ENCODE measurements around the gene HARBI1. TPM values are rescaled to one million over a fixed set of nuclear protein-coding genes. Genes with fewer than 3 reads are reported as not detected.

The HARBI1 gene
- polyA plus RNA-seq, 1 of the 3 experiments (the other 2 are of a cell fraction) = 2.4 TPM

DNA sequence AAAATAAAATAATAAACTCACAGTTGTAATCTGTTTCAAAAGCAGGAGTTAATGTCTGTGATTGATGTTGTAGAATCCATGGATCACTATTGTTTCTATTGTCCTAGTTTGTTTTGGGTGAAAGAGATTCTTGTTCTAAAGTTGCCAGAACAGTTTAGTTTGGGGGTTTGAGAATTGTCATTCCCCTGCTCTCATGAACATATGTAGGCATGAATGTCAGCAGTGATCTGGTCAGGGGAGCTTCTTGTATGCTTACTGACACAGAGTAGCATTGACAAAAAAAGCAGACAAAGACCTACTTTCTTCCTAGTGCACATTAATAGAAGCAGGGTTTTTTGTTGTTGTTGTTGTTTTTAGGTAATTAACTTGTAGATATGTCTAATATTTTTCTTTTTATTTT lies 44.8 kb upstream of the HARBI1 start:
- no peak overlapping the region for H3K9ac ChIP-seq
- ChIA-PET CTCF (no interaction called here), POLR2A (interaction anchor here (0.6 kb wide), 1 partner anchor 18 kb away, joined by 3 read pairs; no protein-coding TSS in a partner anchor)
- no peak overlapping the region for H3K4me2 ChIP-seq
- H3K27me3 ChIP-seq (ENCODE audit: insufficient read depth) = no peaks in the 10 kb centered on the region
- H3K4me1 ChIP-seq (ENCODE audit: control insufficient read depth in 1 of 2, insufficient read depth in 2 of 2, low read depth in 1 of 2, low read length in 1 of 2) = peaks cover 0 to 11% of the 10 kb centered on the region in 2 experiments; a peak in 1 of 4 replicates
- H3K9me3 ChIP-seq = no peaks in the 10 kb centered on the region
- no peaks in the 10 kb centered on the region for H3K9me2 ChIP-seq
- H4K20me1 ChIP-seq (ENCODE audit: insufficient read depth) = no peaks in the 10 kb centered on the region
- no peak for DNase-seq
- no peak overlapping the region for H2AFZ ChIP-seq (ENCODE audit: low read depth)
- peaks cover 52 to 53% of the 10 kb centered on the region in 2 experiments for H3K36me3 ChIP-seq (replicated peaks in 1 of 2; ENCODE audit: control insufficient read depth in 1 of 2, insufficient read depth in 2 of 2, low read length in 1 of 2)
- H3K27ac ChIP-seq (ENCODE audit: low read depth in 2 of 2, low read length in 1 of 2) = no peak overlapping the region
- no peaks in the 10 kb centered on the region for H3K79me2 ChIP-seq (ENCODE audit: insufficient read depth)
- TF ChIP-seq, protein P1, sequence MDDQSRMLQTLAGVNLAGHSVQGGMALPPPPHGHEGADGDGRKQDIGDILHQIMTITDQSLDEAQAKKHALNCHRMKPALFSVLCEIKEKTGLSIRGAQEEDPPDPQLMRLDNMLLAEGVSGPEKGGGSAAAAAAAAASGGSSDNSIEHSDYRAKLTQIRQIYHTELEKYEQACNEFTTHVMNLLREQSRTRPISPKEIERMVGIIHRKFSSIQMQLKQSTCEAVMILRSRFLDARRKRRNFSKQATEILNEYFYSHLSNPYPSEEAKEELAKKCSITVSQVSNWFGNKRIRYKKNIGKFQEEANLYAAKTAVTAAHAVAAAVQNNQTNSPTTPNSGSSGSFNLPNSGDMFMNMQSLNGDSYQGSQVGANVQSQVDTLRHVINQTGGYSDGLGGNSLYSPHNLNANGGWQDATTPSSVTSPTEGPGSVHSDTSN (IDR thresholded peaks at IDR 0.05) = no peak
- TF ChIP-seq, protein P2, sequence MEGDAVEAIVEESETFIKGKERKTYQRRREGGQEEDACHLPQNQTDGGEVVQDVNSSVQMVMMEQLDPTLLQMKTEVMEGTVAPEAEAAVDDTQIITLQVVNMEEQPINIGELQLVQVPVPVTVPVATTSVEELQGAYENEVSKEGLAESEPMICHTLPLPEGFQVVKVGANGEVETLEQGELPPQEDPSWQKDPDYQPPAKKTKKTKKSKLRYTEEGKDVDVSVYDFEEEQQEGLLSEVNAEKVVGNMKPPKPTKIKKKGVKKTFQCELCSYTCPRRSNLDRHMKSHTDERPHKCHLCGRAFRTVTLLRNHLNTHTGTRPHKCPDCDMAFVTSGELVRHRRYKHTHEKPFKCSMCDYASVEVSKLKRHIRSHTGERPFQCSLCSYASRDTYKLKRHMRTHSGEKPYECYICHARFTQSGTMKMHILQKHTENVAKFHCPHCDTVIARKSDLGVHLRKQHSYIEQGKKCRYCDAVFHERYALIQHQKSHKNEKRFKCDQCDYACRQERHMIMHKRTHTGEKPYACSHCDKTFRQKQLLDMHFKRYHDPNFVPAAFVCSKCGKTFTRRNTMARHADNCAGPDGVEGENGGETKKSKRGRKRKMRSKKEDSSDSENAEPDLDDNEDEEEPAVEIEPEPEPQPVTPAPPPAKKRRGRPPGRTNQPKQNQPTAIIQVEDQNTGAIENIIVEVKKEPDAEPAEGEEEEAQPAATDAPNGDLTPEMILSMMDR (IDR thresholded peaks at IDR 0.05) = no peak
- TF ChIP-seq JUND (IDR thresholded peaks at IDR 0.05) (no peak), SIN3A (IDR thresholded peaks at IDR 0.05; ENCODE audit: borderline replicate concordance, low read depth, low read length) (no peak), RFX5 (IDR thresholded peaks at IDR 0.05; ENCODE audit: low read length) (no peak), GATA2 (CRISPR knock-in tag; IDR thresholded peaks at IDR 0.05) (no peak), MXI1 (IDR thresholded peaks at IDR 0.05; ENCODE audit: low read depth, low read length) (no peak), RCOR1 (IDR thresholded peaks at IDR 0.05; ENCODE audit: low read length) (no peak), RAD21 (IDR thresholded peaks at IDR 0.05; ENCODE audit: low read length) (no peak), FOXJ3 (CRISPR knock-in tag; IDR thresholded peaks at IDR 0.05) (no peak)
- TF ChIP-seq, protein P3, sequence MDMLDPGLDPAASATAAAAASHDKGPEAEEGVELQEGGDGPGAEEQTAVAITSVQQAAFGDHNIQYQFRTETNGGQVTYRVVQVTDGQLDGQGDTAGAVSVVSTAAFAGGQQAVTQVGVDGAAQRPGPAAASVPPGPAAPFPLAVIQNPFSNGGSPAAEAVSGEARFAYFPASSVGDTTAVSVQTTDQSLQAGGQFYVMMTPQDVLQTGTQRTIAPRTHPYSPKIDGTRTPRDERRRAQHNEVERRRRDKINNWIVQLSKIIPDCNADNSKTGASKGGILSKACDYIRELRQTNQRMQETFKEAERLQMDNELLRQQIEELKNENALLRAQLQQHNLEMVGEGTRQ (IDR thresholded peaks at IDR 0.05; ENCODE audit: borderline replicate concordance, low read depth, low read length) = no peak
- TF ChIP-seq, protein P4, sequence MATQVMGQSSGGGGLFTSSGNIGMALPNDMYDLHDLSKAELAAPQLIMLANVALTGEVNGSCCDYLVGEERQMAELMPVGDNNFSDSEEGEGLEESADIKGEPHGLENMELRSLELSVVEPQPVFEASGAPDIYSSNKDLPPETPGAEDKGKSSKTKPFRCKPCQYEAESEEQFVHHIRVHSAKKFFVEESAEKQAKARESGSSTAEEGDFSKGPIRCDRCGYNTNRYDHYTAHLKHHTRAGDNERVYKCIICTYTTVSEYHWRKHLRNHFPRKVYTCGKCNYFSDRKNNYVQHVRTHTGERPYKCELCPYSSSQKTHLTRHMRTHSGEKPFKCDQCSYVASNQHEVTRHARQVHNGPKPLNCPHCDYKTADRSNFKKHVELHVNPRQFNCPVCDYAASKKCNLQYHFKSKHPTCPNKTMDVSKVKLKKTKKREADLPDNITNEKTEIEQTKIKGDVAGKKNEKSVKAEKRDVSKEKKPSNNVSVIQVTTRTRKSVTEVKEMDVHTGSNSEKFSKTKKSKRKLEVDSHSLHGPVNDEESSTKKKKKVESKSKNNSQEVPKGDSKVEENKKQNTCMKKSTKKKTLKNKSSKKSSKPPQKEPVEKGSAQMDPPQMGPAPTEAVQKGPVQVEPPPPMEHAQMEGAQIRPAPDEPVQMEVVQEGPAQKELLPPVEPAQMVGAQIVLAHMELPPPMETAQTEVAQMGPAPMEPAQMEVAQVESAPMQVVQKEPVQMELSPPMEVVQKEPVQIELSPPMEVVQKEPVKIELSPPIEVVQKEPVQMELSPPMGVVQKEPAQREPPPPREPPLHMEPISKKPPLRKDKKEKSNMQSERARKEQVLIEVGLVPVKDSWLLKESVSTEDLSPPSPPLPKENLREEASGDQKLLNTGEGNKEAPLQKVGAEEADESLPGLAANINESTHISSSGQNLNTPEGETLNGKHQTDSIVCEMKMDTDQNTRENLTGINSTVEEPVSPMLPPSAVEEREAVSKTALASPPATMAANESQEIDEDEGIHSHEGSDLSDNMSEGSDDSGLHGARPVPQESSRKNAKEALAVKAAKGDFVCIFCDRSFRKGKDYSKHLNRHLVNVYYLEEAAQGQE (IDR thresholded peaks at IDR 0.05; ENCODE audit: low read depth, low read length) = no peak
- no peak overlapping the region for H3K4me3 ChIP-seq (ENCODE audit: low read depth in 2 of 2, low read length in 1 of 2)
- no peaks in the 10 kb centered on the region for H3F3A ChIP-seq (replicated peaks; ENCODE audit: insufficient read depth)

Data from SK-N-SH (cell line).